ENCODE measurements around the gene LGR6.

DNA sequence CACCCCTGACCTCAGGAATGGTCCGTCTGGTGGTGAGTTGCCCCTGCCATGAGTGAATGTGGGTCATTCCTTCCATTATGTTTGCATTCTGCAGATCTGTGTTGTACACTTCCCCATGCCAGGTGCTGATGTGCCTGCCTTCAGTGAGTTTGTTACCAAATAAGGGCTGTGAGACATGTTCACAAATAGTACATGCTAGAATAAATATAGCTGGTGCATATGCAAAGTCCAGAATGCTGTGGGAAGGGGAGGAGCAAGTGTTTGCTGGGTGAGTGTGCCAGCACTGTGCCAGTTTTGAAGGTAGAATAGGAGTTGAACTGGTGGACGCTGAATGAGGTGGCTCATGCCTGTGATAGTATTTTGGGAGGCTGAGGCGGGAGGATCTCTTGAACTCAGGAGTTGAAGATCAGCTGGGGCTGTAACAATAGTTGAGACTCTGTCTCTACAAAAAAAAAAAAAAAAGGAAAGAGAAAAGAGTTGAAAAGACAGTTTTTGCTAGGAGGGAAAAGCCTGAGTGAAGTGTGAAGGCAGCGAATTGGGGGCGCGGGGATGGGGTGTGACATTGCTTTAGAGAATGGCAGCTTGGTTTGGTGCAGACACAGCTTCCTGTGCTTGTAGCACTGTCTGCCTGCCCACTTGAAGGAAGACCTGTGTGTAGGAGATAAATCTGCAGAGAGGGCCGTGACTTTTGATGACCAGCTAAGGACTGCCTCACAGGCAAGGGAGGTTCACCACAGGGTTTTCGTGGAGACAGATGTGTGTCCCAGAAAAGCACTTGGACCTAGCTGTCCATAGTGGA, 61.1 kb downstream of the LGR6 start:
- TF ChIP-seq, protein P1, sequence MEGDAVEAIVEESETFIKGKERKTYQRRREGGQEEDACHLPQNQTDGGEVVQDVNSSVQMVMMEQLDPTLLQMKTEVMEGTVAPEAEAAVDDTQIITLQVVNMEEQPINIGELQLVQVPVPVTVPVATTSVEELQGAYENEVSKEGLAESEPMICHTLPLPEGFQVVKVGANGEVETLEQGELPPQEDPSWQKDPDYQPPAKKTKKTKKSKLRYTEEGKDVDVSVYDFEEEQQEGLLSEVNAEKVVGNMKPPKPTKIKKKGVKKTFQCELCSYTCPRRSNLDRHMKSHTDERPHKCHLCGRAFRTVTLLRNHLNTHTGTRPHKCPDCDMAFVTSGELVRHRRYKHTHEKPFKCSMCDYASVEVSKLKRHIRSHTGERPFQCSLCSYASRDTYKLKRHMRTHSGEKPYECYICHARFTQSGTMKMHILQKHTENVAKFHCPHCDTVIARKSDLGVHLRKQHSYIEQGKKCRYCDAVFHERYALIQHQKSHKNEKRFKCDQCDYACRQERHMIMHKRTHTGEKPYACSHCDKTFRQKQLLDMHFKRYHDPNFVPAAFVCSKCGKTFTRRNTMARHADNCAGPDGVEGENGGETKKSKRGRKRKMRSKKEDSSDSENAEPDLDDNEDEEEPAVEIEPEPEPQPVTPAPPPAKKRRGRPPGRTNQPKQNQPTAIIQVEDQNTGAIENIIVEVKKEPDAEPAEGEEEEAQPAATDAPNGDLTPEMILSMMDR (IDR thresholded peaks at IDR 0.05) = no peak
- TF ChIP-seq POLR2AphosphoS5 (IDR thresholded peaks at IDR 0.05; ENCODE audit: low read depth, low read length) = no peak
- TF ChIP-seq TCF7L2 (IDR thresholded peaks at IDR 0.05; ENCODE audit: low read depth, low read length) = no peak
- TF ChIP-seq, protein P2, sequence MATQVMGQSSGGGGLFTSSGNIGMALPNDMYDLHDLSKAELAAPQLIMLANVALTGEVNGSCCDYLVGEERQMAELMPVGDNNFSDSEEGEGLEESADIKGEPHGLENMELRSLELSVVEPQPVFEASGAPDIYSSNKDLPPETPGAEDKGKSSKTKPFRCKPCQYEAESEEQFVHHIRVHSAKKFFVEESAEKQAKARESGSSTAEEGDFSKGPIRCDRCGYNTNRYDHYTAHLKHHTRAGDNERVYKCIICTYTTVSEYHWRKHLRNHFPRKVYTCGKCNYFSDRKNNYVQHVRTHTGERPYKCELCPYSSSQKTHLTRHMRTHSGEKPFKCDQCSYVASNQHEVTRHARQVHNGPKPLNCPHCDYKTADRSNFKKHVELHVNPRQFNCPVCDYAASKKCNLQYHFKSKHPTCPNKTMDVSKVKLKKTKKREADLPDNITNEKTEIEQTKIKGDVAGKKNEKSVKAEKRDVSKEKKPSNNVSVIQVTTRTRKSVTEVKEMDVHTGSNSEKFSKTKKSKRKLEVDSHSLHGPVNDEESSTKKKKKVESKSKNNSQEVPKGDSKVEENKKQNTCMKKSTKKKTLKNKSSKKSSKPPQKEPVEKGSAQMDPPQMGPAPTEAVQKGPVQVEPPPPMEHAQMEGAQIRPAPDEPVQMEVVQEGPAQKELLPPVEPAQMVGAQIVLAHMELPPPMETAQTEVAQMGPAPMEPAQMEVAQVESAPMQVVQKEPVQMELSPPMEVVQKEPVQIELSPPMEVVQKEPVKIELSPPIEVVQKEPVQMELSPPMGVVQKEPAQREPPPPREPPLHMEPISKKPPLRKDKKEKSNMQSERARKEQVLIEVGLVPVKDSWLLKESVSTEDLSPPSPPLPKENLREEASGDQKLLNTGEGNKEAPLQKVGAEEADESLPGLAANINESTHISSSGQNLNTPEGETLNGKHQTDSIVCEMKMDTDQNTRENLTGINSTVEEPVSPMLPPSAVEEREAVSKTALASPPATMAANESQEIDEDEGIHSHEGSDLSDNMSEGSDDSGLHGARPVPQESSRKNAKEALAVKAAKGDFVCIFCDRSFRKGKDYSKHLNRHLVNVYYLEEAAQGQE (IDR thresholded peaks at IDR 0.05; ENCODE audit: insufficient read depth in 1 of 2, low read depth in 2 of 2, low read length in 1 of 2) = no peak
- TF ChIP-seq SIN3A (IDR thresholded peaks at IDR 0.05; ENCODE audit: borderline replicate concordance, insufficient read depth, low read depth, low read length) = no peak

Measured in Panc1 (cell line).